ENCODE results near the gene MVB12B. TPM values are rescaled to one million over a fixed set of nuclear protein-coding genes. Genes with fewer than 3 reads are reported as not detected.

Gene MVB12B
- total RNA-seq, 1 experiment from 2014 or later = 10.9 TPM

- TF ChIP-seq CBX3 (IDR thresholded peaks at IDR 0.05; ENCODE audit: low read depth) (no peak), POLR2A (IDR thresholded peaks at IDR 0.05; ENCODE audit: borderline replicate concordance, extremely low read depth, insufficient read depth, insufficient read length) (no peak)
These were observed 200.6 kb downstream of the MVB12B start (continued) for GRCh38 chr9:126527109-126527825.

DNA sequence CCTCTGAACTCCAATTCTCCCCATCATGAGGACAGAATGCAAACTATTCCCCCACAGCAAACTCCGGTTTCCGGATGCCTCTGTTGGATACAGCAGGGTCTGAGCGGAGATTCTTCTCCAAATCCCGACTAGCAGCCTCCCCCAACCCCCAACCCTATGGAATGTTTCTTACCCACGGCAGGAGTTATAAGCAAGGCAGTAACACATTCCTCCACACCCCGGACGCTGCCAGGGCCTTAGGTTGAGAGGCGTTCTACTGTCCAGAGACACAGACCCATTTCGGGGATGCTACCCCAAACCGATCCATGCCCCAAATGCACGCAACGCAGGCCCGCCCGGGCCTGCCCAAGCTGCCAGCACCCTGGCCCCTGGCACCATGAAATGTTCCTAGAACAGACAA is 201.5 kb downstream of the MVB12B start:
- Histone ChIP-seq H3K36me3 (ENCODE audit: control insufficient read depth in 1 of 2, insufficient read depth in 2 of 2, low read length in 2 of 2) (no peaks in the 10 kb centered on the region), H3K27me3 (ENCODE audit: insufficient read depth, low read length) (0 out of 2 replicates have a peak, but pooled peaks cover 3% of the 10 kb centered on the region), H2AFZ (ENCODE audit: low read depth, low read length, poor library complexity, severe bottlenecking) (no peak overlapping the region), H4K20me1 (ENCODE audit: insufficient read depth) (no peaks in the 10 kb centered on the region), H3K9me2 (ENCODE audit: insufficient read depth) (no peaks in the 10 kb centered on the region), H3K4me1 (ENCODE audit: control insufficient read depth in 1 of 2, insufficient read depth in 2 of 2, low read length in 2 of 2) (no peaks in the 10 kb centered on the region), H3K4me3 (replicated peaks in 1 of 2; ENCODE audit: low read depth in 1 of 2, low read length in 2 of 2) (no peak overlapping the region), H3K4me2 (ENCODE audit: low read length) (no peak overlapping the region), H3K27ac (ENCODE audit: low read depth, low read length) (no peak overlapping the region), H3K9ac (ENCODE audit: low read length) (no peak overlapping the region), H3K9me3 (ENCODE audit: control insufficient read depth in 1 of 2, insufficient read depth in 1 of 2, low read depth in 1 of 2, low read length in 2 of 2) (no peaks in the 10 kb centered on the region), H3K79me2 (ENCODE audit: insufficient read depth, low read length) (no peaks in the 10 kb centered on the region)
- ATAC-seq (no peak), DNase-seq (ENCODE audit: low read depth, low spot score) (no peak)
- intact Hi-C loops (cut with micrococcal nuclease) = no loop called here
- BruUV-seq (replicated peaks) = no TSS peak
- POLR2A ChIA-PET = no interaction called here
- CTCF ChIA-PET = no interaction called here
- no peak for TF ChIP-seq CBX3 (IDR thresholded peaks at IDR 0.05; ENCODE audit: low read depth)
- no peak for TF ChIP-seq POLR2A (IDR thresholded peaks at IDR 0.05; ENCODE audit: borderline replicate concordance, extremely low read depth, insufficient read depth, insufficient read length)
- TF ChIP-seq EZH2 (IDR thresholded peaks at IDR 0.05) = no peak
- no peak for TF ChIP-seq TCF7L2 (IDR thresholded peaks at IDR 0.05; ENCODE audit: borderline replicate concordance, extremely low read depth, insufficient read depth, insufficient read length)
- TF ChIP-seq SP1 (IDR thresholded peaks at IDR 0.05; ENCODE audit: low read depth) = no peak
- TF ChIP-seq POLR2AphosphoS5 (IDR thresholded peaks at IDR 0.05; ENCODE audit: low read depth, low read length) = no peak
- no peak for TF ChIP-seq ZNF274 (IDR thresholded peaks at IDR 0.05; ENCODE audit: low read depth, low read length)
- no peak for TF ChIP-seq JUND (IDR thresholded peaks at IDR 0.05)
- TF ChIP-seq ZFX (IDR thresholded peaks at IDR 0.05) = no peak
- TF ChIP-seq, protein P1, sequence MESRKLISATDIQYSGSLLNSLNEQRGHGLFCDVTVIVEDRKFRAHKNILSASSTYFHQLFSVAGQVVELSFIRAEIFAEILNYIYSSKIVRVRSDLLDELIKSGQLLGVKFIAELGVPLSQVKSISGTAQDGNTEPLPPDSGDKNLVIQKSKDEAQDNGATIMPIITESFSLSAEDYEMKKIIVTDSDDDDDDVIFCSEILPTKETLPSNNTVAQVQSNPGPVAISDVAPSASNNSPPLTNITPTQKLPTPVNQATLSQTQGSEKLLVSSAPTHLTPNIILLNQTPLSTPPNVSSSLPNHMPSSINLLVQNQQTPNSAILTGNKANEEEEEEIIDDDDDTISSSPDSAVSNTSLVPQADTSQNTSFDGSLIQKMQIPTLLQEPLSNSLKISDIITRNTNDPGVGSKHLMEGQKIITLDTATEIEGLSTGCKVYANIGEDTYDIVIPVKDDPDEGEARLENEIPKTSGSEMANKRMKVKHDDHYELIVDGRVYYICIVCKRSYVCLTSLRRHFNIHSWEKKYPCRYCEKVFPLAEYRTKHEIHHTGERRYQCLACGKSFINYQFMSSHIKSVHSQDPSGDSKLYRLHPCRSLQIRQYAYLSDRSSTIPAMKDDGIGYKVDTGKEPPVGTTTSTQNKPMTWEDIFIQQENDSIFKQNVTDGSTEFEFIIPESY (IDR thresholded peaks at IDR 0.05; ENCODE audit: extremely low read depth, insufficient replicate concordance, low read length) = no peak
- TF ChIP-seq SRF (IDR thresholded peaks at IDR 0.05; ENCODE audit: low read depth) = no peak
- TF ChIP-seq REST (IDR thresholded peaks at IDR 0.05; ENCODE audit: low read depth) = no peak
- no peak for TF ChIP-seq CEBPB (IDR thresholded peaks at IDR 0.05; ENCODE audit: low read depth)
- TF ChIP-seq, protein P2, sequence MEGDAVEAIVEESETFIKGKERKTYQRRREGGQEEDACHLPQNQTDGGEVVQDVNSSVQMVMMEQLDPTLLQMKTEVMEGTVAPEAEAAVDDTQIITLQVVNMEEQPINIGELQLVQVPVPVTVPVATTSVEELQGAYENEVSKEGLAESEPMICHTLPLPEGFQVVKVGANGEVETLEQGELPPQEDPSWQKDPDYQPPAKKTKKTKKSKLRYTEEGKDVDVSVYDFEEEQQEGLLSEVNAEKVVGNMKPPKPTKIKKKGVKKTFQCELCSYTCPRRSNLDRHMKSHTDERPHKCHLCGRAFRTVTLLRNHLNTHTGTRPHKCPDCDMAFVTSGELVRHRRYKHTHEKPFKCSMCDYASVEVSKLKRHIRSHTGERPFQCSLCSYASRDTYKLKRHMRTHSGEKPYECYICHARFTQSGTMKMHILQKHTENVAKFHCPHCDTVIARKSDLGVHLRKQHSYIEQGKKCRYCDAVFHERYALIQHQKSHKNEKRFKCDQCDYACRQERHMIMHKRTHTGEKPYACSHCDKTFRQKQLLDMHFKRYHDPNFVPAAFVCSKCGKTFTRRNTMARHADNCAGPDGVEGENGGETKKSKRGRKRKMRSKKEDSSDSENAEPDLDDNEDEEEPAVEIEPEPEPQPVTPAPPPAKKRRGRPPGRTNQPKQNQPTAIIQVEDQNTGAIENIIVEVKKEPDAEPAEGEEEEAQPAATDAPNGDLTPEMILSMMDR (IDR thresholded peaks at IDR 0.05 in 2 of 3, conservative IDR thresholded peaks at IDR 0.05 in 1 of 3; ENCODE audit: borderline replicate concordance in 1 of 3, insufficient read depth in 1 of 3, low read depth in 2 of 3, low read length in 2 of 3) = no peak
- no peak for TF ChIP-seq FOSL1 (IDR thresholded peaks at IDR 0.05; ENCODE audit: low read depth)
- no peak for TF ChIP-seq MAX (IDR thresholded peaks at IDR 0.05)
- TF ChIP-seq RAD21 (IDR thresholded peaks at IDR 0.05; ENCODE audit: low read depth) = no peak
- TF ChIP-seq YY1 (IDR thresholded peaks at IDR 0.05; ENCODE audit: extremely low read depth, insufficient replicate concordance, low read depth, low read length) = no peak
- RAD21 ChIA-PET (ENCODE audit: low non-redundant PET in 1 of 2, low total read pairs in 2 of 2, uncharacterized antibody in 2 of 2, unreplicated experiment in 2 of 2) = no interaction called here

Data from HCT116 (cell line).